K562 (cell line): ENCODE data around the gene RNPEPL1. TPM values are rescaled to one million over a fixed set of nuclear protein-coding genes. Genes with fewer than 3 reads are reported as not detected.

Experiments
- ATAC-seq: fragments of 200-7000 bp; cut with Tn5 transposase; 3 replicates; pipeline ENCODE4 v1.9.1; 2020; ENCODE audit warnings: moderate library complexity
- BruUV-seq: library from RNA; stranded (reverse); fragments of 400-500 nt; replicated peaks from 2 replicates; lab custom pipeline; 2021; lab: Mats Ljungman, UMichigan
- CTCF ChIA-PET: fragments of 300-600 bp; formaldehyde crosslinking; extraction: SDS; loops from one replicate; lab custom pipeline; 2021; ENCODE audit warnings: low intra/inter-chr PET ratio; lab: Yijun Ruan, JAX
- POLR2A ChIA-PET: fragments of 300-600, 350-650 bp; sonication (Branson Sonifier 250); formaldehyde crosslinking; extraction: SDS; loops from one replicate; lab custom pipeline; 2021; ENCODE audit warnings: antibody characterized with exemption, inconsistent platforms; lab: Yijun Ruan, JAX
- DNase-seq, 4 experiments: peaks; one replicate each; pipeline versions ENCODE4 v3.0.0 to v3.0.0-alpha.2; 2011 to 2018; ENCODE audit warnings: low spot score in 3 of 4, mixed read lengths in 3 of 4; ENCODE audit errors: extremely low read depth in 1 of 4
- FAIRE-seq: peaks from 2 replicates; lab custom pipeline; 2011; peaks lifted over from hg19 to GRCh38; lab: Jason Lieb, UNC
- H2AFZ ChIP-seq: 2 replicates; pipeline ENCODE4 v1.6.0; 2011; ENCODE audit warnings: low read depth, low read length, control low read depth, inconsistent platforms
- H3K27ac ChIP-seq: fragments of 200-600 bp; 3 replicates; pipeline ENCODE4 v1.8.0; 2011; ENCODE audit warnings: low read depth, mild to moderate bottlenecking, control low read depth, inconsistent platforms, low read length, moderate library complexity, mixed read lengths; ENCODE audit errors: extremely low read depth
- H3K27me3 ChIP-seq, 2 experiments: fragments of 300-600 bp in 1 of 2; 2 replicates in 1 of 2; 3 replicates in 1 of 2; pipeline versions ENCODE4 v1.6.0 to v1.8.0; 2011; ENCODE audit warnings: inconsistent platforms in 2 of 2, low read length in 2 of 2, mild to moderate bottlenecking in 1 of 2, mixed read lengths in 1 of 2, moderate library complexity in 1 of 2; ENCODE audit not compliant: control insufficient read depth in 2 of 2, insufficient read depth in 2 of 2
- H3K36me3 ChIP-seq: fragments of 300-600 bp; 3 replicates; pipeline ENCODE4 v1.8.0; 2011; ENCODE audit warnings: mild to moderate bottlenecking, low read length, inconsistent platforms; ENCODE audit not compliant: control insufficient read depth, insufficient read depth
- H3K4me1 ChIP-seq, 2 experiments: fragments of 200-600 bp in 1 of 2; replicated peaks in 1 of 2; 2 replicates in 1 of 2; 3 replicates in 1 of 2; pipeline versions ENCODE4 v1.5.1 to v1.8.0; 2011; ENCODE audit warnings: inconsistent platforms in 2 of 2, low read length in 2 of 2, mild to moderate bottlenecking in 1 of 2, mixed read lengths in 1 of 2, moderate library complexity in 1 of 2; ENCODE audit not compliant: control insufficient read depth in 2 of 2, insufficient read depth in 2 of 2
- H3K4me2 ChIP-seq: 2 replicates; pipeline ENCODE4 v1.6.1; 2011; ENCODE audit warnings: low read length, control low read depth, inconsistent platforms, mixed read lengths; ENCODE audit not compliant: insufficient read depth
- H3K4me3 ChIP-seq: fragments of 200-600 bp; sonication (generic), shearing (Covaris generic); 2 replicates; pipeline ENCODE4 v1.5.1; 2016; ENCODE audit warnings: control low read depth, inconsistent platforms
- H3K79me2 ChIP-seq: fragments of 200-600 bp; 3 replicates; pipeline ENCODE4 v1.8.0; 2011; ENCODE audit warnings: low read length, inconsistent platforms; ENCODE audit not compliant: control insufficient read depth, insufficient read depth
- H3K9ac ChIP-seq, 2 experiments: 2 replicates each; pipeline versions ENCODE4 v1.6.0 to v1.6.1; 2011; ENCODE audit warnings: low read depth in 2 of 2, low read length in 2 of 2, control low read depth in 1 of 2, inconsistent platforms in 1 of 2, mild to moderate bottlenecking in 1 of 2, mixed read lengths in 1 of 2; ENCODE audit not compliant: insufficient read depth in 1 of 2
- H3K9me1 ChIP-seq: one replicate; pipeline ENCODE4 v1.6.0; 2011; ENCODE audit warnings: inconsistent platforms, mild to moderate bottlenecking, low read length, moderate library complexity; ENCODE audit not compliant: control insufficient read depth, insufficient read depth
- H3K9me3 ChIP-seq: replicated peaks from 2 replicates; pipeline ENCODE4 v1.5.1; 2011; ENCODE audit warnings: low read depth, low read length, inconsistent platforms; ENCODE audit not compliant: control insufficient read depth, insufficient read depth
- H4K20me1 ChIP-seq: replicated peaks from 2 replicates; pipeline ENCODE4 v1.6.1; 2011; ENCODE audit warnings: low read length, inconsistent platforms, mixed read lengths; ENCODE audit not compliant: control insufficient read depth, insufficient read depth
- BRF2 ChIP-seq: IDR thresholded peaks from 3 replicates; pipeline ENCODE4 v1.6.1; 2011; ENCODE audit warnings: borderline replicate concordance, mild to moderate bottlenecking; ENCODE audit not compliant: insufficient read length, insufficient read depth
- CREBBP ChIP-seq: IDR thresholded peaks from one replicate; pipeline ENCODE4 v1.6.1; 2012; ENCODE audit warnings: low read depth, mild to moderate bottlenecking, control low read depth, inconsistent platforms, low read length
- ETS2 ChIP-seq: IDR thresholded peaks from 2 replicates; pipeline ENCODE4 v1.6.1; 2016; ENCODE audit warnings: borderline replicate concordance, missing genetic modification characterization, mild to moderate bottlenecking, moderate library complexity, missing compliant biosample characterization; ENCODE audit not compliant: poor library complexity, severe bottlenecking
- FOXJ3 ChIP-seq: sonication (generic); formaldehyde crosslinking; IDR thresholded peaks from 2 replicates; pipeline ENCODE4 v1.4.0; 2020; ENCODE audit warnings: mild to moderate bottlenecking, missing genetic modification reagents
- GABPA ChIP-seq: fragments of 200-800 bp; sonication (Bioruptor generic); conservative IDR thresholded peaks from 2 replicates; pipeline ENCODE4 v1.6.1; 2016; ENCODE audit warnings: low read depth, missing genetic modification characterization, missing compliant biosample characterization
- LEF1 ChIP-seq: fragments of 450-650 bp; IDR thresholded peaks from 2 replicates; pipeline ENCODE4 v1.6.1; 2016; ENCODE audit warnings: mild to moderate bottlenecking
- SAP30 ChIP-seq: fragments of 200-600 bp; sonication (generic); IDR thresholded peaks from 2 replicates; pipeline ENCODE4 v1.6.1; 2012; ENCODE audit warnings: borderline replicate concordance, low read depth, mild to moderate bottlenecking, moderate library complexity, low read length, control low read depth, inconsistent platforms; ENCODE audit not compliant: insufficient read depth, poor library complexity, severe bottlenecking
- SETDB1 ChIP-seq: IDR thresholded peaks from one replicate; pipeline ENCODE4 v1.6.1; 2012; ENCODE audit warnings: low read length, control low read depth, inconsistent platforms
- TCF3 ChIP-seq: sonication (generic); formaldehyde crosslinking; IDR thresholded peaks from 2 replicates; pipeline ENCODE4 v1.4.0; 2020; ENCODE audit warnings: mild to moderate bottlenecking, missing genetic modification reagents
- ZBTB7A ChIP-seq: IDR thresholded peaks from 2 replicates; pipeline ENCODE4 v1.6.1; 2011; ENCODE audit warnings: low read depth, mild to moderate bottlenecking, low read length, moderate library complexity, borderline replicate concordance; ENCODE audit not compliant: control insufficient read depth
- ZNF124 ChIP-seq: sonication (generic); formaldehyde crosslinking; IDR thresholded peaks from 2 replicates; pipeline ENCODE4 v1.8.1; 2022; ENCODE audit warnings: missing genetic modification reagents
- ZSCAN32 ChIP-seq: fragments of 450-650 bp; formaldehyde crosslinking; IDR thresholded peaks from 2 replicates; pipeline ENCODE4 v1.4.0; 2020; ENCODE audit warnings: mild to moderate bottlenecking, moderate library complexity
- ZZZ3 ChIP-seq: fragments of 450-650 bp; IDR thresholded peaks from 2 replicates; pipeline ENCODE4 v1.6.1; 2016; ENCODE audit warnings: antibody characterized with exemption, mild to moderate bottlenecking, moderate library complexity
- WGBS: fragments of 100-300 bp; shearing (Covaris generic); methylation state at CpG from one replicate; pipeline ENCODE4 v1.1.6; 2016; ENCODE audit warnings: low coverage, mixed read lengths; ENCODE audit not compliant: insufficient coverage; ENCODE audit errors: missing lambda C conversion rate; 5-methylcytosine and 5-hydroxymethylcytosine counted together
- in situ Hi-C: fragments of 300-500 bp; cut with MboI; formaldehyde crosslinking; loops from 4 replicates; pipeline ENCODE4 v1.15.0; 2018; ENCODE audit warnings: inconsistent platforms, mixed read lengths
- intact Hi-C: fragments of 100-400 bp; cut with micrococcal nuclease; formaldehyde crosslinking; loops from 2 replicates; pipeline ENCODE4 v1.14.2; 2022
- polyA plus RNA-seq, 8 experiments: library from polyadenylated mRNA; depleted of rRNA in 4 of 8; stranded (reverse) in 5 of 8; unstranded in 3 of 8; fragments of >200 nt; fragmentation: Nextera tagmentation in 2 of 8; fragmentation: Illumina TruSeq in 1 of 8; extraction: Ambion mirVana in 2 of 8; extraction: Trizol in 1 of 8; gene quantifications; 2 replicates each; pipeline versions ENCODE4 v1.2.1 to v1.2.3, GENCODE V29; 2011 to 2014; ENCODE audit warnings: inconsistent platforms in 1 of 8, missing spikeins in 1 of 8
- total RNA-seq, 7 experiments: library from RNA; depleted of rRNA in 6 of 7; stranded (reverse); fragments of >200 nt in 6 of 7; fragmentation: Illumina TruSeq in 2 of 7; extraction: Trizol in 2 of 7; gene quantifications; 2 replicates each; pipeline versions ENCODE4 v1.2.1 to v1.2.3, GENCODE V29; 2011 to 2021; ENCODE audit warnings: low replicate concordance in 1 of 7
- TF ChIP-seq, protein P1 (sequence below): sonication (generic); formaldehyde crosslinking; IDR thresholded peaks from 2 replicates; pipeline ENCODE4 v1.8.0; 2022; ENCODE audit warnings: mild to moderate bottlenecking, low read depth, missing genetic modification reagents
- TF ChIP-seq, protein P2 (sequence below): fragments of 450-650 bp; conservative IDR thresholded peaks from 2 replicates; pipeline ENCODE4 v1.6.1; 2016; ENCODE audit warnings: missing genetic modification characterization, low read depth, mild to moderate bottlenecking, control low read depth, missing compliant biosample characterization
- TF ChIP-seq, protein P3 (sequence below): IDR thresholded peaks from 2 replicates; pipeline ENCODE4 v1.6.1; 2014; ENCODE audit warnings: antibody characterized with exemption

Gene RNPEPL1
- total and polyA plus RNA-seq, 9 of the 15 experiments (the other 6 are each of a cell fraction or from before 2014, with no cell fraction given), result 0.07 to 38.7 (median 5.6) TPM

- no peaks in the 10 kb centered on the region for H3K36me3 ChIP-seq
- H3K9ac ChIP-seq, result no peak overlapping the region
- no TSS peak for BruUV-seq
- H3K4me3 ChIP-seq, result no peak overlapping the region
- no peaks in the 10 kb centered on the region for H3K9me1 ChIP-seq
- no peak for ATAC-seq
- in situ Hi-C loops (no loop called here), intact Hi-C loops (no loop called here)
- H3K4me2 ChIP-seq, result no peak overlapping the region
- DNase-seq, result no peak
- FAIRE-seq, result no peak
- CTCF ChIA-PET, result interaction anchor here (1.2 kb wide), 1 partner anchor 115 kb away, joined by 4 read pairs; no protein-coding TSS in a partner anchor
- no peaks in the 10 kb centered on the region for H3K79me2 ChIP-seq
- no peak overlapping the region for H2AFZ ChIP-seq
- no peaks in the 10 kb centered on the region for H4K20me1 ChIP-seq
- peaks cover 0 to 16% of the 10 kb centered on the region in 2 experiments; a peak in 2 of 5 replicates for H3K27me3 ChIP-seq
- H3K9me3 ChIP-seq, result 0 out of 2 replicates have a peak, but pooled peaks cover 1% of the 10 kb centered on the region
- POLR2A ChIA-PET, result interaction anchor here (0.6 kb wide), 2 partner anchors 10 to 140 kb away, joined by 3 read pairs; no protein-coding TSS in a partner anchor
- 17% methylated on average over 8 of the region's 20 CpGs for WGBS
- no peak overlapping the region for H3K27ac ChIP-seq
- peaks cover 0 to 26% of the 10 kb centered on the region in 2 experiments; a peak in 2 of 5 replicates for H3K4me1 ChIP-seq
- TF ChIP-seq SAP30 (no peak), ETS2 (no peak), ZSCAN32 (CRISPR knock-in tag) (no peak), BRF2 (no peak), ZNF124 (CRISPR knock-in tag) (no peak), FOXJ3 (no peak), ZZZ3 (no peak), SETDB1 (no peak), LEF1 (no peak), ZBTB7A (no peak), GABPA (tag) (no peak), CREBBP (no peak), TCF3 (CRISPR knock-in tag) (no peak)
- TF ChIP-seq, protein P1, sequence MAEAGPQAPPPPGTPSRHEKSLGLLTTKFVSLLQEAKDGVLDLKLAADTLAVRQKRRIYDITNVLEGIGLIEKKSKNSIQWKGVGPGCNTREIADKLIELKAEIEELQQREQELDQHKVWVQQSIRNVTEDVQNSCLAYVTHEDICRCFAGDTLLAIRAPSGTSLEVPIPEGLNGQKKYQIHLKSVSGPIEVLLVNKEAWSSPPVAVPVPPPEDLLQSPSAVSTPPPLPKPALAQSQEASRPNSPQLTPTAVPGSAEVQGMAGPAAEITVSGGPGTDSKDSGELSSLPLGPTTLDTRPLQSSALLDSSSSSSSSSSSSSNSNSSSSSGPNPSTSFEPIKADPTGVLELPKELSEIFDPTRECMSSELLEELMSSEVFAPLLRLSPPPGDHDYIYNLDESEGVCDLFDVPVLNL (CRISPR knock-in tag), result no peak
- TF ChIP-seq, protein P2, sequence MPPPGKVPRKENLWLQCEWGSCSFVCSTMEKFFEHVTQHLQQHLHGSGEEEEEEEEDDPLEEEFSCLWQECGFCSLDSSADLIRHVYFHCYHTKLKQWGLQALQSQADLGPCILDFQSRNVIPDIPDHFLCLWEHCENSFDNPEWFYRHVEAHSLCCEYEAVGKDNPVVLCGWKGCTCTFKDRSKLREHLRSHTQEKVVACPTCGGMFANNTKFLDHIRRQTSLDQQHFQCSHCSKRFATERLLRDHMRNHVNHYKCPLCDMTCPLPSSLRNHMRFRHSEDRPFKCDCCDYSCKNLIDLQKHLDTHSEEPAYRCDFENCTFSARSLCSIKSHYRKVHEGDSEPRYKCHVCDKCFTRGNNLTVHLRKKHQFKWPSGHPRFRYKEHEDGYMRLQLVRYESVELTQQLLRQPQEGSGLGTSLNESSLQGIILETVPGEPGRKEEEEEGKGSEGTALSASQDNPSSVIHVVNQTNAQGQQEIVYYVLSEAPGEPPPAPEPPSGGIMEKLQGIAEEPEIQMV (tag), result no peak
- TF ChIP-seq, protein P3, sequence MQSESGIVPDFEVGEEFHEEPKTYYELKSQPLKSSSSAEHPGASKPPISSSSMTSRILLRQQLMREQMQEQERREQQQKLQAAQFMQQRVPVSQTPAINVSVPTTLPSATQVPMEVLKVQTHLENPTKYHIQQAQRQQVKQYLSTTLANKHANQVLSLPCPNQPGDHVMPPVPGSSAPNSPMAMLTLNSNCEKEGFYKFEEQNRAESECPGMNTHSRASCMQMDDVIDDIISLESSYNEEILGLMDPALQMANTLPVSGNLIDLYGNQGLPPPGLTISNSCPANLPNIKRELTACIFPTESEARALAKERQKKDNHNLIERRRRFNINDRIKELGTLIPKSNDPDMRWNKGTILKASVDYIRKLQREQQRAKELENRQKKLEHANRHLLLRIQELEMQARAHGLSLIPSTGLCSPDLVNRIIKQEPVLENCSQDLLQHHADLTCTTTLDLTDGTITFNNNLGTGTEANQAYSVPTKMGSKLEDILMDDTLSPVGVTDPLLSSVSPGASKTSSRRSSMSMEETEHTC, result no peak
These were observed 60.7 kb downstream of the RNPEPL1 start for GRCh38 chr2:240628808-240629618.
